GM23248 (cell line): Measurements from ENCODE around the gene PNRC1. TPM values are rescaled to one million over a fixed set of nuclear protein-coding genes. Genes with fewer than 3 reads are reported as not detected.

Experiments used
- DNase-seq: peaks from one replicate; pipeline ENCODE4 v3.0.0-alpha.2; 2015
- H2AFZ ChIP-seq: fragments of 200-600 bp; sonication (generic); 2 replicates; pipeline ENCODE4 v1.6.1; 2016; ENCODE audit warnings: antibody characterized with exemption
- H3F3A ChIP-seq: fragments of 200-600 bp; sonication (generic); 2 replicates; pipeline ENCODE4 v1.6.1; 2016; ENCODE audit warnings: mild to moderate bottlenecking, antibody characterized with exemption, mixed run types; ENCODE audit not compliant: insufficient read depth
- H3K27ac ChIP-seq: fragments of 200-600 bp; sonication (generic); 2 replicates; pipeline ENCODE4 v1.5.1; 2016; ENCODE audit warnings: mild to moderate bottlenecking
- H3K27me3 ChIP-seq: fragments of 200-600 bp; sonication (generic); replicated peaks from 2 replicates; pipeline ENCODE4 v1.6.1; 2016; ENCODE audit warnings: mild to moderate bottlenecking; ENCODE audit not compliant: insufficient read depth
- H3K36me3 ChIP-seq: fragments of 200-600 bp; sonication (generic); 2 replicates; pipeline ENCODE4 v1.6.1; 2016; ENCODE audit warnings: low read depth, mild to moderate bottlenecking
- H3K4me1 ChIP-seq: fragments of 200-600 bp; sonication (generic); 2 replicates; pipeline ENCODE4 v1.6.1; 2016; ENCODE audit warnings: mild to moderate bottlenecking; ENCODE audit not compliant: insufficient read depth
- H3K4me2 ChIP-seq: fragments of 200-600 bp; sonication (generic); one replicate; pipeline ENCODE4 v1.6.1; 2016; ENCODE audit warnings: mild to moderate bottlenecking; ENCODE audit not compliant: unreplicated experiment
- H3K4me3 ChIP-seq: fragments of 200-600 bp; sonication (generic); 2 replicates; pipeline ENCODE4 v1.5.1; 2016; ENCODE audit warnings: mild to moderate bottlenecking
- H3K79me2 ChIP-seq: fragments of 200-600 bp; sonication (generic); 2 replicates; pipeline ENCODE4 v1.6.1; 2016; ENCODE audit warnings: mild to moderate bottlenecking; ENCODE audit not compliant: insufficient read depth
- H3K9ac ChIP-seq: fragments of 200-600 bp; sonication (generic); 2 replicates; pipeline ENCODE4 v1.6.1; 2016; ENCODE audit warnings: mild to moderate bottlenecking
- H3K9me2 ChIP-seq: fragments of 200-600 bp; sonication (generic); 2 replicates; pipeline ENCODE4 v1.6.1; 2016; ENCODE audit warnings: mixed run types, mild to moderate bottlenecking, moderate library complexity; ENCODE audit not compliant: insufficient read depth
- H3K9me3 ChIP-seq: fragments of 200-600 bp; sonication (generic); one replicate; pipeline ENCODE4 v1.6.1; 2017; ENCODE audit warnings: low read depth
- H4K20me1 ChIP-seq: fragments of 200-600 bp; sonication (generic); 2 replicates; pipeline ENCODE4 v1.6.0; 2016; ENCODE audit not compliant: insufficient read depth
- EZH2 ChIP-seq: fragments of 200-600 bp; sonication (generic); IDR thresholded peaks from 2 replicates; pipeline ENCODE4 v1.6.1; 2018; ENCODE audit warnings: antibody characterized with exemption, mild to moderate bottlenecking; ENCODE audit not compliant: insufficient read depth, poor library complexity, severe bottlenecking
- EZH2phosphoT487 ChIP-seq: fragments of 200-600 bp; sonication (generic); IDR thresholded peaks from 2 replicates; pipeline ENCODE4 v1.6.1; 2018; ENCODE audit warnings: antibody characterized with exemption, moderate library complexity, mild to moderate bottlenecking, low read depth; ENCODE audit not compliant: insufficient read depth
- WGBS, 2 experiments: methylation state at CpG; one replicate each; pipeline ENCODE4 v1.1.6; 2015 to 2017; ENCODE audit warnings: low lambda C conversion rate in 2 of 2, low coverage in 1 of 2; ENCODE audit errors: missing lambda C conversion rate in 2 of 2; 5-methylcytosine and 5-hydroxymethylcytosine counted together
- in situ Hi-C: fragments of 300-500 bp; cut with MboI; formaldehyde crosslinking; loops from 2 replicates; pipeline ENCODE4 v1.15.0; 2020
- polyA plus RNA-seq: library from polyadenylated mRNA; unstranded; fragments of >200 nt; fragmentation: Nextera tagmentation; extraction: Ambion mirVana; gene quantifications from 2 replicates; pipeline ENCODE4 v1.2.1, GENCODE V29; 2016
- total RNA-seq: library from RNA; depleted of rRNA; stranded (reverse); fragments of >200 nt; shearing (Covaris generic); gene quantifications from 2 replicates; pipeline ENCODE4 v1.2.3, GENCODE V29; 2014

PNRC1 gene
- total and polyA plus RNA-seq, 2 experiments from 2014 or later, result 57.9 to 103 TPM

DNA sequence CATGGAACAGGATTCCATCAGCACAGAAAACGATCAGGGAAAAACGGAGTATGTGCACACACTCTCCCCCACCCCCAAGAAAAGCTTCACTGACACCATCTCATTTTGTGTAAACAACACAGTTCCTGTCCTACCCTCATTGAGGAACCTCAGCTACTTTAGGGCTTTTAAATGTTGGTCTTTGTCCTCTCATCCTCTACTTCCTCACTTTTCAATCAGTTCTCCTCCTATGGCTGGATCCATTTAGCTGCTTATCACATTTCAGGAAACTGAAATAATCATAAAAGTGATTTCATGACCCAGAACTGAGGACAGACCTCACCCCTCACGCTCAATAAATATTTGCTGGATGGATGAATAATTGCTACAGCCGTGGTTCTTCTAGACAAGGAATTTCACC lies 33.1 kb upstream of the PNRC1 start:
- TF ChIP-seq EZH2, result no peak
- TF ChIP-seq EZH2phosphoT487, result no peak
- Histone ChIP-seq H3K4me2 (no peak overlapping the region), H3K9me3 (no peaks in the 10 kb centered on the region), H3K36me3 (no peaks in the 10 kb centered on the region), H4K20me1 (no peaks in the 10 kb centered on the region), H3K4me3 (no peak overlapping the region), H3K27ac (no peak overlapping the region), H3K79me2 (no peaks in the 10 kb centered on the region), H3K27me3 (no peaks in the 10 kb centered on the region), H3K9me2 (no peaks in the 10 kb centered on the region), H3F3A (peaks cover 6% of the 10 kb centered on the region; the same call in 1 of the 2 replicates), H2AFZ (no peak overlapping the region), H3K4me1 (peaks cover 28% of the 10 kb centered on the region), H3K9ac (no peak overlapping the region)
- no peak for DNase-seq
- in situ Hi-C loops, result no loop called here
- WGBS, 2 experiments, result 73% methylated on average over 4 of the region's 4 CpGs

DNA sequence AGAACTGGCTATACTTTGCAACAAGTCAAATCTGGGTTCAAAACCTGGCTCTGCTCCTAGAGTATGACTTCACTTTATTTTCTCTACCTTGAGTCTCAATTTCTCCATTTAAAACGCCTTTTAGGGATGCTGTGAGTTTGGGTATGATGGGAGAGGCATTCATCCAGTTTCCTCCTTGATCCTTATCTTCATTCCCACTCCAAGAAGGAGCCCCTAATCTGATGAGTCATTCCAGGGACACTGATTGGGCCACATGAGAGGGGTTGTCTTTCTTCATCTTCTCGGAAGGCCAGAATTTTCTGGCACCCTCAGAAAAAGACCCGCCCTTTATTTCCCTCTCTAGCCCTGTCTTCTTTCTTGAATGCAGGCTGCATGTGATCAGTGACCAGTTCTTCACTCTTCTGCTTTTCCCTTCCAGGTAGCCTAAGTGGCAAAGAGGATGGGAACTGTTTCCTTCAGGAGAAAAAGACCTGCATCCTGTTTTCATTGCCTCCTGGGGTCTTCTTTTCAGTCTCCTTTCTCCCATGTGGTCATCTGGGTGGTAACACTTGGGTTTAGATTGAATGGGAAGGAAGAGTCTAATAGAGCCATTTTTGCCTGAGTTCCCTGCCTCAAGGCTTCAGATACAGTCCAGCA lies 32.1 kb upstream of the PNRC1 start:
- Histone ChIP-seq H3K27me3 (no peaks in the 10 kb centered on the region), H3K9ac (no peak overlapping the region), H3K79me2 (no peaks in the 10 kb centered on the region), H2AFZ (no peak overlapping the region), H3K36me3 (no peaks in the 10 kb centered on the region), H3K4me3 (no peak overlapping the region), H4K20me1 (no peaks in the 10 kb centered on the region), H3K4me2 (no peak overlapping the region), H3K9me2 (no peaks in the 10 kb centered on the region), H3F3A (peaks cover 6% of the 10 kb centered on the region; the same call in 1 of the 2 replicates), H3K9me3 (no peaks in the 10 kb centered on the region), H3K4me1 (peaks cover 28% of the 10 kb centered on the region), H3K27ac (no peak overlapping the region)
- no peak for TF ChIP-seq EZH2phosphoT487
- TF ChIP-seq EZH2, result no peak
- in situ Hi-C loops, result no loop called here
- no peak for DNase-seq
- 84 to 87% methylated on average over 3 of the region's 3 CpGs for WGBS, 2 experiments

- 42 to 57% methylated on average over 1 of the region's 1 CpG for WGBS, 2 experiments
- H4K20me1 ChIP-seq, result no peaks in the 10 kb centered on the region
- no peaks in the 10 kb centered on the region for H3K36me3 ChIP-seq
- H3K79me2 ChIP-seq, result no peaks in the 10 kb centered on the region
- no peaks in the 10 kb centered on the region for H3K9me2 ChIP-seq
- TF ChIP-seq EZH2phosphoT487 (no peak), EZH2 (no peak)
- DNase-seq, result peak; percentile 65
- no peaks in the 10 kb centered on the region for H3K9me3 ChIP-seq
- peaks cover 6% of the 10 kb centered on the region; the same call in 1 of the 2 replicates for H3F3A ChIP-seq
- peaks cover 28% of the 10 kb centered on the region for H3K4me1 ChIP-seq
- H3K27me3 ChIP-seq, result no peaks in the 10 kb centered on the region
- H3K4me3 ChIP-seq, result no peak overlapping the region
- no peak overlapping the region for H2AFZ ChIP-seq
- H3K4me2 ChIP-seq, result no peak overlapping the region
- no peak overlapping the region for H3K9ac ChIP-seq
- in situ Hi-C loops, result no loop called here
- no peak overlapping the region for H3K27ac ChIP-seq
Observed at GRCh38 chr6:89048985-89049384, 31.6 kb upstream of the PNRC1 start.

DNA sequence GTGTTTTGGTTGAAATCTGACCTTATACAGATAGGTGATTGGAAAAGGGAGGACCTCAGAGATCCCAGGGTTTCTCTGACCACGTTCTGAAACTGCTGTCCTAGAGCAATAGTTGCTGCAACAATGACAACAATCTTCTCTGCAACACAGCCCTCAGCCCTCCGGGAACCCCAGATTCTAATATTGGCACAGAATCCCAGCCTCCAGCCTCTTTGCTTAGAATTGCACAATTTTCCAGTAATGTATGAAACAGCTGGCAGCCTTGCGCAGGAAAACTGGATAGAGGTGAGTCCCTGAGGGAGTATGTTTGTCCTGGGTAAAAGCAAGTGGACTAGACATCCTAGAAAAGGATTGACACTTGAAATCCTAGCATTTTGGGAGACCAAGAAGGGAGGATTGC lies 30.4 kb upstream of the PNRC1 start:
- H3K79me2 ChIP-seq, result no peaks in the 10 kb centered on the region
- no peaks in the 10 kb centered on the region for H3K27me3 ChIP-seq
- no peak for TF ChIP-seq EZH2phosphoT487
- no peak for TF ChIP-seq EZH2
- H3F3A ChIP-seq, result peaks cover 6% of the 10 kb centered on the region; the same call in 1 of the 2 replicates
- H3K4me3 ChIP-seq, result no peak overlapping the region
- DNase-seq, result peak; percentile 86
- peaks cover 28% of the 10 kb centered on the region for H3K4me1 ChIP-seq
- H3K4me2 ChIP-seq, result peak overlapping the region; percentile 18
- 10 to 15% methylated on average over 3 of the region's 3 CpGs for WGBS, 2 experiments
- H3K9me2 ChIP-seq, result no peaks in the 10 kb centered on the region
- no peak overlapping the region for H2AFZ ChIP-seq
- H3K36me3 ChIP-seq, result no peaks in the 10 kb centered on the region
- in situ Hi-C loops, result no loop called here
- H3K9ac ChIP-seq, result no peak overlapping the region
- peak overlapping the region; percentile 11; the same call in 1 of the 2 replicates for H3K27ac ChIP-seq
- no peaks in the 10 kb centered on the region for H3K9me3 ChIP-seq
- H4K20me1 ChIP-seq, result no peaks in the 10 kb centered on the region
